ENCODE results near the gene PTHLH. TPM values are rescaled to one million over a fixed set of nuclear protein-coding genes. Genes with fewer than 3 reads are reported as not detected.

The PTHLH gene
- total RNA-seq, 3 donors from 2014 or later, result 2.4 to 7.5 (median 2.9) TPM

DNA sequence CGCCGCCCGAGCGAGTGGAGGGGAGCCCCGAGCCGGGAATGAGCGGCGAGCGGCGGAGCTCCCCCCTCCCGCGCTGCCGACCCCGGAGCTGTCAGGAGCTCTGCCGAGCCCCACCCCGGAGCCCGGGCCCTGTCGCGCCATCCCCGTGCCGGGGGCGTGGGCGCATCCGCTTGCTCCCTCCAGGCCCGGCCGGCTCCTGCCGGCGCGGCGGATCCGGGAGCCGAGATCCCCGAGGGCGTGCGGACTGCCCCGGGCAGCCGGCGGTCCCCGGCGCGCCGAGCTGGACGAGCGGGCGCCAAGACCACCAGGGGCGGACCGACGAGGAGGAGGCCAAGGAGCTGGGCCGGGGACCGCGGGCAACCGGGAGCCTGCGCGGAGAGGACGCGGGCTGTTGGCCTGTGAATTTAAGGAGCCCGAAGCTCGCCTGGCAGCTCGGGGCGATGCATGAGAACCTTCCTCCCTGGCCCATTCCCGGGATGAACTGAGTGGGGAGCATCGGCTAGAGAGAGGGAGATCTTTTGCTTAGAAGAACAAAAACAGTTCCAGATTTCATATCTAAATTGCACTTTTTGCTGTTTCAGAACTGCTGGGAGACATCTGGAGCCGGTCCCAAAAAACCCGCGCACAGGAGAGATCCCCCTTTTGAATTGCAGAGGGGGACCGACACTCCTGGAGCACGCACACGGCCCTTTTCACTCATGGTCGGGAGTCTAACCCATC is 2.0 kb downstream of the PTHLH start:
- Histone ChIP-seq H3K4me1 (no peaks in the 10 kb centered on the region), H3K27ac (peak overlapping the region; percentile 82 to 86), H3K4me3 (peak overlapping the region; percentile 51 to 83 (median 68)), H3K36me3 (no peaks in the 10 kb centered on the region), H3K27me3 (peaks cover 0 to 15% of the 10 kb centered on the region in 2 donors), H3K9me3 (no peaks in the 10 kb centered on the region)
- no peak for DNase-seq (ENCODE audit: low spot score in 2 of 2)
- TF ChIP-seq POLR2AphosphoS5 (IDR thresholded peaks at IDR 0.05) (no peak), POLR2A (IDR thresholded peaks at IDR 0.05) (no peak)
- TF ChIP-seq, protein P1, sequence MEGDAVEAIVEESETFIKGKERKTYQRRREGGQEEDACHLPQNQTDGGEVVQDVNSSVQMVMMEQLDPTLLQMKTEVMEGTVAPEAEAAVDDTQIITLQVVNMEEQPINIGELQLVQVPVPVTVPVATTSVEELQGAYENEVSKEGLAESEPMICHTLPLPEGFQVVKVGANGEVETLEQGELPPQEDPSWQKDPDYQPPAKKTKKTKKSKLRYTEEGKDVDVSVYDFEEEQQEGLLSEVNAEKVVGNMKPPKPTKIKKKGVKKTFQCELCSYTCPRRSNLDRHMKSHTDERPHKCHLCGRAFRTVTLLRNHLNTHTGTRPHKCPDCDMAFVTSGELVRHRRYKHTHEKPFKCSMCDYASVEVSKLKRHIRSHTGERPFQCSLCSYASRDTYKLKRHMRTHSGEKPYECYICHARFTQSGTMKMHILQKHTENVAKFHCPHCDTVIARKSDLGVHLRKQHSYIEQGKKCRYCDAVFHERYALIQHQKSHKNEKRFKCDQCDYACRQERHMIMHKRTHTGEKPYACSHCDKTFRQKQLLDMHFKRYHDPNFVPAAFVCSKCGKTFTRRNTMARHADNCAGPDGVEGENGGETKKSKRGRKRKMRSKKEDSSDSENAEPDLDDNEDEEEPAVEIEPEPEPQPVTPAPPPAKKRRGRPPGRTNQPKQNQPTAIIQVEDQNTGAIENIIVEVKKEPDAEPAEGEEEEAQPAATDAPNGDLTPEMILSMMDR (IDR thresholded peaks at IDR 0.05), result no peak
- intact Hi-C loops (cut with DNase I; ENCODE audit: low total_unique reads), result no loop called here

DNA sequence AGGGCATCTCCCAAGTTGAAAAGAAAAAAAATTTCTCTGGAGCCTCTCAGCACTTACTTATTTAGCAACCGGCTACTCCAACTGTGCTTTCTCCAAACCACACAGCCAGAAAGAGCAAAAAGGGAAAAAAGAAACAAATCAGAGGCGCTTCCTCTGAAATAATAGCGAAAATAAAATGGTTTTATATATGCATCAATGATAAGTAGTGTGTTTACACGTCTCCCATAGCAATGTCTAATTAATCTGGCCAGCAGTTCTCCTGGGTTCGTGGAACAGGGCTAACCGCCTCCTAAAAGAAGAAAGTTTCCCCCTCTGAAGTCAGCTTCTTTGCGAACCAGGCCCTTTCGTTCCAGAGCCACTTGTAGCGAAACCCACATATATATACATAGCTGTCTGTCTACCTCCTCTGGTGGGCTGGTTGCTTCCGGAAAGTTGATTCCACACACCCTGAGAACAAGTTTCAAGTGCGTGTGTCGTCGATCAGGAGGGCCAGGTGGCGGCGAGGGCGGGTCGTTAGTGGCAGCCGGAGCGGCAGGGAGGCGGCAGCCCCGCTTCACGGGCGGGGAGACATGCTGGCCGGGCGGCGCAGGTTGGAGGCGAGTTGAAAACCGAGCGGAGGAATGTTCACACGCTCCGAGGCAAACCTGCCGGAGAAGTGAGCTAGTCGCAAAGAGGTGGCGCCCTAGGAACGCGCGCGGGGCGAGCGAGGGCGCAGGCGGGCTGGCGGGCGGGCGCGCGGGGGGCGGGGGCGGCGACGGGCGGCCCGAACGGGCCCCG is 2.7 kb downstream of the PTHLH start:
- H3K27ac ChIP-seq, result peak overlapping the region; percentile 82 to 86

DNA sequence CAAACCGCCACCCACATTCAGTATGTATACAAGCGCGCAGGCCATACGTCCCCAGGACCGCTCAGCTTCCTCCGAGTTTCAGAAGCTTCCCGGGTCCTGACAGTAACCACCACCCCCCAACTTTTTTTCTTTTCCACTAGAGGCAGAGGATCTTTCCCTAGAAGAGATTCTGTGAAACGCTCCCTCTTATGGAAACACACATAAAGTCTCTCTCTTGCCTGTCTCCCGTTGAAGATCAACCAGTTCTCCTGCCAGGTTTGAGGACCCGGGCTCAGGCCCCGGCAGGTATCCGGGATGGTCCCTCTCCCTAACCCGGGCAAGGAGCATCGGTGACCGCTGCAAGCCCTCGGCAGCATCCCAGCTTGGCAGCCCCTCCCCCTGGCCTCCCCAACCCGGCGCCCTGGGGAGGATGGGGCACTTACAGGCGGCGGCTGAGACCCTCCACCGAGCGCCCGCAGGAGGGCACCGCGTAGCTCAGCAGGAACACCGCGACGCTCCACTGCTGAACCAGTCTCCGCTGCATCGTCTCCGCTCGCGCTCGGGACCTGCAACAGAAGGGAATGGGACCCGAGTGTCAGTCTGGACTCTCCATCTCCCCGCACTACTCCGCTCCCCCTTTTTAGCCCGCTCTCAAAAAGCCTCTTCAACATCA is 3.4 kb downstream of the PTHLH start:
- TF ChIP-seq POLR2AphosphoS5 (IDR thresholded peaks at IDR 0.05), result no peak
- TF ChIP-seq, protein P1 (IDR thresholded peaks at IDR 0.05), result peak in 1 of 3 donors; percentile 23
- H3K4me1 ChIP-seq, result no peaks in the 10 kb centered on the region
- no peaks in the 10 kb centered on the region for H3K9me3 ChIP-seq
- H3K36me3 ChIP-seq, result no peaks in the 10 kb centered on the region
- DNase-seq (ENCODE audit: low spot score in 2 of 2), result no peak
- H3K27me3 ChIP-seq, result peaks cover 0 to under 1% of the 10 kb centered on the region in 2 donors
- H3K27ac ChIP-seq, result peak overlapping the region; percentile 80 to 82
- intact Hi-C loops (cut with DNase I; ENCODE audit: low total_unique reads), result no loop called here
- H3K4me3 ChIP-seq, result peak overlapping the region; percentile 51 to 83 (median 68)

More for the DNA sequence above, 2.7 kb downstream of the PTHLH start:
- peak overlapping the region; percentile 51 to 83 (median 68) for H3K4me3 ChIP-seq
- peak; percentile 66 to 76 for DNase-seq (ENCODE audit: low spot score in 2 of 2)
- H3K36me3 ChIP-seq, result no peaks in the 10 kb centered on the region
- peaks cover 0 to 7% of the 10 kb centered on the region in 2 donors for H3K27me3 ChIP-seq
- intact Hi-C loops (cut with DNase I; ENCODE audit: low total_unique reads), result no loop called here
- no peaks in the 10 kb centered on the region for H3K4me1 ChIP-seq
- H3K9me3 ChIP-seq, result no peaks in the 10 kb centered on the region
- TF ChIP-seq POLR2AphosphoS5 (IDR thresholded peaks at IDR 0.05) (peak in 2 of 3 donors; percentile 47 to 54), POLR2A (IDR thresholded peaks at IDR 0.05) (no peak)
- TF ChIP-seq, protein P1 (IDR thresholded peaks at IDR 0.05), result no peak

- Histone ChIP-seq H3K27ac (no peak overlapping the region), H3K4me1 (no peaks in the 10 kb centered on the region), H3K36me3 (no peaks in the 10 kb centered on the region), H3K4me3 (peak overlapping the region in 2 of 3 donors; percentile 68 to 83), H3K9me3 (no peaks in the 10 kb centered on the region), H3K27me3 (no peaks in the 10 kb centered on the region)
- TF ChIP-seq, protein P1 (IDR thresholded peaks at IDR 0.05), result no peak
- DNase-seq (ENCODE audit: low spot score in 2 of 2), result no peak
- intact Hi-C loops (cut with DNase I; ENCODE audit: low total_unique reads), result no loop called here
Measured at GRCh38 chr12:27967551-27968054, 4.9 kb downstream of the PTHLH start.
